Glomerular endothelial cell (primary cell): ENCODE measurements around the gene GRM1. TPM values are rescaled to one million over a fixed set of nuclear protein-coding genes. Genes with fewer than 3 reads are reported as not detected.

Experiments used
- DNase-seq: peaks from one replicate; pipeline ENCODE4 v3.0.0-alpha.2; 2011; ENCODE audit warnings: low read depth, low spot score; ENCODE audit errors: extremely low read depth
- total RNA-seq: library from RNA; depleted of rRNA; stranded (reverse); fragments of >200 nt; gene quantifications from 2 replicates; pipeline ENCODE4 v1.2.3, GENCODE V29; 2015

The GRM1 gene
- total RNA-seq, 1 donor from 2014 or later, result 0.06 TPM

GRCh38 chr6:146361128-146361924, 332.5 kb downstream of the GRM1 start:
- DNase-seq, result no peak

GRCh38 chr6:146363838-146364607, 335.2 kb downstream of the GRM1 start:
- no peak for DNase-seq

- no peak for DNase-seq
Observed at GRCh38 chr6:146364816-146365594, 336.1 kb downstream of the GRM1 start.

GRCh38 chr6:146367061-146367460, 338.2 kb downstream of the GRM1 start:
- DNase-seq, result no peak

GRCh38 chr6:146369866-146370265, 341.0 kb downstream of the GRM1 start:
- no peak for DNase-seq

- no peak for DNase-seq
Observed at GRCh38 chr6:146381486-146381885, 352.6 kb downstream of the GRM1 start.

GRCh38 chr6:146388736-146389364, 360.0 kb downstream of the GRM1 start:
- no peak for DNase-seq

- DNase-seq, result no peak
Observed at GRCh38 chr6:146389740-146390139, 360.9 kb downstream of the GRM1 start.

GRCh38 chr6:146397638-146398037, 368.8 kb downstream of the GRM1 start:
- DNase-seq, result no peak

GRCh38 chr6:146402476-146402875, 373.6 kb downstream of the GRM1 start:
- DNase-seq, result no peak

- no peak for DNase-seq
Observed at GRCh38 chr6:146408583-146408982, 379.7 kb downstream of the GRM1 start.

- no peak for DNase-seq
Observed at GRCh38 chr6:146410851-146411595, 382.2 kb downstream of the GRM1 start.

GRCh38 chr6:146419576-146419975, 390.7 kb downstream of the GRM1 start:
- no peak for DNase-seq

- no peak for DNase-seq
Observed at GRCh38 chr6:146420255-146420654, 391.4 kb downstream of the GRM1 start.

GRCh38 chr6:146422789-146423375, 394.0 kb downstream of the GRM1 start:
- no peak for DNase-seq

- no peak for DNase-seq
Observed at GRCh38 chr6:146423452-146423851, 394.6 kb downstream of the GRM1 start.

GRCh38 chr6:146426516-146426915, 397.7 kb downstream of the GRM1 start:
- no peak for DNase-seq

- no peak for DNase-seq
Observed at GRCh38 chr6:146429831-146430230, 401.0 kb downstream of the GRM1 start.

GRCh38 chr6:146433881-146434731, 405.2 kb downstream of the GRM1 start:
- DNase-seq, result no peak
